Gastrocnemius medialis (tissue), 4 donors: Measurements from ENCODE around the gene RNPS1. TPM values are rescaled to one million over a fixed set of nuclear protein-coding genes. Genes with fewer than 3 reads are reported as not detected.

Experiments used
- ATAC-seq, 2 donors: fragments of 150-250 bp; one replicate each; pipeline ENCODE4 v1.9.1; 2016
- DNase-seq, 2 donors: peaks; one replicate each; pipeline ENCODE4 v3.0.0-alpha.2; 2019
- H3K27ac ChIP-seq, 4 donors: fragments of 200-600 bp; sonication (generic); 1 replicate in 1 of 4; 2 replicates in 3 of 4; pipeline ENCODE4 v1.5.1; 2016 to 2018; ENCODE audit warnings: mild to moderate bottlenecking in 2 of 4, moderate library complexity in 1 of 4
- H3K27me3 ChIP-seq, 3 donors: fragments of 200-600 bp; sonication (generic) in 2 of 3; 1 replicate in 1 of 3; 2 replicates in 2 of 3; pipeline versions ENCODE4 v1.5.1 to v1.6.0; 2016 to 2019; ENCODE audit warnings: mild to moderate bottlenecking in 1 of 3, moderate library complexity in 1 of 3
- H3K36me3 ChIP-seq, 2 donors: fragments of 200-600 bp; sonication (generic) in 1 of 2; one replicate each; pipeline ENCODE4 v1.5.1; 2017 to 2018
- H3K4me1 ChIP-seq, 2 donors: fragments of 200-600 bp; sonication (generic) in 1 of 2; one replicate each; pipeline ENCODE4 v1.5.1; 2016 to 2017; ENCODE audit warnings: mild to moderate bottlenecking in 2 of 2
- H3K4me3 ChIP-seq, 4 donors: fragments of 200-600 bp; sonication (generic) in 3 of 4; 1 replicate in 1 of 4; 2 replicates in 3 of 4; pipeline ENCODE4 v1.5.1; 2016 to 2019; ENCODE audit warnings: mild to moderate bottlenecking in 2 of 4
- H3K9me3 ChIP-seq, 3 donors: fragments of 200-600 bp; sonication (generic) in 2 of 3; 1 replicate in 1 of 3; 2 replicates in 2 of 3; pipeline ENCODE4 v1.5.1; 2016 to 2019
- POLR2A ChIP-seq, 2 donors: fragments of 450-650 bp; IDR thresholded peaks; one replicate each; pipeline ENCODE4 v1.6.1; 2017; ENCODE audit warnings: antibody characterized with exemption in 2 of 2, mild to moderate bottlenecking in 2 of 2, moderate library complexity in 2 of 2
- in situ Hi-C, 4 donors: fragments of 200-750 bp; cut with MboI; loops; one replicate each; pipeline versions ENCODE4 v1.15.0 to v1.8.0; 2017; ENCODE audit warnings: low sequenced_read_pairs in 4 of 4
- intact Hi-C: fragments of 100-400 bp; cut with DNase I; formaldehyde crosslinking; loops from one replicate; pipeline ENCODE4 v1.15.1; 2023; ENCODE audit warnings: low total_unique reads
- total RNA-seq, 4 donors: library from RNA; depleted of rRNA; stranded (reverse); fragments of >200 nt; gene quantifications; one replicate each; pipeline versions ENCODE4 v1.1.0 to v1.2.3, GENCODE V29; 2016
- TF ChIP-seq, protein P1 (sequence below), 5 experiments: fragments of 450-650 bp in 3 of 5; fragments of 200-600 bp in 2 of 5; sonication (generic) in 2 of 5; IDR thresholded peaks in 4 of 5; conservative IDR thresholded peaks in 1 of 5; 1 replicate in 4 of 5; 2 replicates in 1 of 5; pipeline ENCODE4 v1.5.1; 2016 to 2019; ENCODE audit warnings: antibody characterized with exemption in 5 of 5, mild to moderate bottlenecking in 3 of 5, moderate library complexity in 3 of 5

RNPS1 gene
- total RNA-seq, 4 donors from 2014 or later: 158 to 222 (median 172) TPM

GRCh38 chr16:2233046-2233775 is 34.7 kb downstream of the RNPS1 start:
- peaks cover 13% of the 10 kb centered on the region in 2 donors for H3K4me1 ChIP-seq
- no peak overlapping the region for H3K4me3 ChIP-seq
- TF ChIP-seq, protein P1, sequence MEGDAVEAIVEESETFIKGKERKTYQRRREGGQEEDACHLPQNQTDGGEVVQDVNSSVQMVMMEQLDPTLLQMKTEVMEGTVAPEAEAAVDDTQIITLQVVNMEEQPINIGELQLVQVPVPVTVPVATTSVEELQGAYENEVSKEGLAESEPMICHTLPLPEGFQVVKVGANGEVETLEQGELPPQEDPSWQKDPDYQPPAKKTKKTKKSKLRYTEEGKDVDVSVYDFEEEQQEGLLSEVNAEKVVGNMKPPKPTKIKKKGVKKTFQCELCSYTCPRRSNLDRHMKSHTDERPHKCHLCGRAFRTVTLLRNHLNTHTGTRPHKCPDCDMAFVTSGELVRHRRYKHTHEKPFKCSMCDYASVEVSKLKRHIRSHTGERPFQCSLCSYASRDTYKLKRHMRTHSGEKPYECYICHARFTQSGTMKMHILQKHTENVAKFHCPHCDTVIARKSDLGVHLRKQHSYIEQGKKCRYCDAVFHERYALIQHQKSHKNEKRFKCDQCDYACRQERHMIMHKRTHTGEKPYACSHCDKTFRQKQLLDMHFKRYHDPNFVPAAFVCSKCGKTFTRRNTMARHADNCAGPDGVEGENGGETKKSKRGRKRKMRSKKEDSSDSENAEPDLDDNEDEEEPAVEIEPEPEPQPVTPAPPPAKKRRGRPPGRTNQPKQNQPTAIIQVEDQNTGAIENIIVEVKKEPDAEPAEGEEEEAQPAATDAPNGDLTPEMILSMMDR (IDR thresholded peaks at IDR 0.05 in 4 of 5, conservative IDR thresholded peaks at IDR 0.05 in 1 of 5): no peak
- peaks cover 10 to 18% (median 17%) of the 10 kb centered on the region in 3 donors for H3K27me3 ChIP-seq
- no peak for ATAC-seq
- H3K36me3 ChIP-seq: peaks cover 0 to 75% of the 10 kb centered on the region in 2 donors
- intact Hi-C loops (no loop called here), in situ Hi-C loops (no loop called here)
- no peak for DNase-seq
- H3K9me3 ChIP-seq: no peaks in the 10 kb centered on the region
- no peak overlapping the region for H3K27ac ChIP-seq

DNA sequence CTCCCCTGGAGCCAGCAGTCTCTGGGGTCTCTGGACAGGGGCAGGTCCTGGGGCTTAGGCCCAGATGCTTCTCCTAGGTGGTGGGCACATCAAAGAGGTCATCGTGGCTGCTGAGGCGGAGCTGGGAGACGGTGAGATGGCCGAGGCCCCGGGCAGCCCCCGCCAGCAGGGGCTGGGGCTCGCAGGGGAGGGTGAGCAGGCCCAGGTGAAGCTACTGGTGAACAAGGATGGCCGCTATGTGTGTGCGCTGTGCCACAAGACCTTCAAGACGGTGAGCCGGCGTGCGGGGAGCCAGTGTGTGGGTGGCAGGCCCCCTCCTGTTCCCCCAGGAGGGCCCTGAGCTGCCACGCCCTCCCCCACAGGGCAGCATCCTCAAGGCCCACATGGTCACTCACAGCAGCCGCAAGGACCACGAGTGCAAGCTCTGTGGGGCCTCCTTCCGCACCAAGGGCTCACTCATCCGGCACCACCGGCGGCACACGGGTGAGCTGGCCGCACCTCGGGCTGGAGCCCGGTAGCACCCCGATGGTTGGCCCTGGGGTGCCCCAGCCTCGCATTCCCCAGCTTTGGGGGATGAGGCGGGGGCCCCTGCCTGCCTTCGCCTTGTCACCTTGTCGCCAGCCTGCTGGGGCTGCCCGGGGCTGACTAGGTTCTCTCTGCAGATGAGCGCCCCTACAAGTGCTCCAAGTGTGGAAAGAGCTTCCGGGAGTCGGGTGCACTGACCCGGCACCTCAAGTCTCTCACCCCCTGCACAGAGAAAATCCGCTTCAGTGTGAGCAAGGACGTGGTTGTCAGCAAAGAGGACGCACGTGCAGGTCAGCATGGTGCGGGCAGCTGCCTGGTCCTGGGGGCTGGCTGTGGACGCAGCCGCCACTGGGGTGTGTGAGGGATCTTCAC is 35.6 kb downstream of the RNPS1 start:
- H3K9me3 ChIP-seq: no peaks in the 10 kb centered on the region
- no peak for TF ChIP-seq POLR2A (IDR thresholded peaks at IDR 0.05)
- TF ChIP-seq, protein P1 (IDR thresholded peaks at IDR 0.05 in 4 of 5, conservative IDR thresholded peaks at IDR 0.05 in 1 of 5): no peak
- no peak overlapping the region for H3K4me3 ChIP-seq
- no peak for ATAC-seq
- peaks cover 13% of the 10 kb centered on the region in 2 donors for H3K4me1 ChIP-seq
- DNase-seq: no peak
- intact Hi-C loops (no loop called here), in situ Hi-C loops (no loop called here)
- peaks cover 0 to 78% of the 10 kb centered on the region in 2 donors for H3K36me3 ChIP-seq
- no peak overlapping the region for H3K27ac ChIP-seq
- peaks cover 10 to 16% (median 14%) of the 10 kb centered on the region in 3 donors for H3K27me3 ChIP-seq

DNA sequence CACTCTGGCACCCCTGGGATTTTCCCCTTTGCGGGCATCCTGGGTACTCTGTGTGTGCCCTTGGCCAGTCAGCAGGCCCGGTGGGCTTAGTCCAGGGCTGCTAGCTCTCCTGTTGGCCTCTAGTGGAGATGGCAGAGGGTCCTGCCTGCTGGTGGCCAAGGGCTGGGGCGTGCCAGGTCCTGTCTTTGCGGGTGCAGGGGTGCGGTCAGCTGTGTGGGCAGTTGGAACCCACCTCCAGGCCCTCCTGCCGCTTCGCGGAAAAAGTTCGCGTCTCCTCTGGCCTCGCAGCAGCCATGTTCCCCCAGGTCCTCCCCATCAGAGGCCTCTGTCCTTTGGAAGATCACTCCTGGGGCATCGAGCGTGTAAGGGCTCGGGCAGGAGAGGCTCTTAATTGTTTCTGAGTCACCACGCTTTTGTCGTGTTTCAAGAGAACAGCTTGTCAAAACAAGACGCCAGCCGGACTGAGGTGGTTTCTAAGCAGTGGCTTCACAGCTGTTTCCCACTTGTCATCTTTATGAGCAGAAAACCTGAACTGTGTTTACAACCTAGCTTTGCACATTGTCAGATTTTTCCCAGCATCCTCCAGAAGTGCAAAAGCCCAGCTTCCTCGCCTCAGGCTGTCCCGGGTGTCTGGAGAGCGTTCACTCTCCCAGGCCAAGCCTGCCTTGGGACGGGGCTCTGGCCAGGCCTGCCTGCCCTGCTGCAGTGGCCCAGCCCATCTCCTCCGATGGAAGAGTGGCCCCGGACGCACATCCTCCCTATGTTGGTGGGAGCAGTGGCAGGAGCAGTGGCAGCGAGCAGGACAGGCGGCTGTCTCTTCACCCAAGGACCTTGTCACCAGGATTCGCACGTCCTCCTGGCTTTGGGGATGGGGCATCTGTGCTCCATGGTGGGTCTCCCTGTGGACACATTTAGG is 36.7 kb downstream of the RNPS1 start:
- no peak overlapping the region for H3K4me3 ChIP-seq
- no peak for TF ChIP-seq POLR2A (IDR thresholded peaks at IDR 0.05)
- TF ChIP-seq, protein P1 (IDR thresholded peaks at IDR 0.05 in 4 of 5, conservative IDR thresholded peaks at IDR 0.05 in 1 of 5): no peak
- ATAC-seq (no peak), DNase-seq (no peak)
- no peak overlapping the region for H3K27ac ChIP-seq
- intact Hi-C loops (no loop called here), in situ Hi-C loops (no loop called here)
- H3K36me3 ChIP-seq: peaks cover 0 to 78% of the 10 kb centered on the region in 2 donors
- no peaks in the 10 kb centered on the region for H3K9me3 ChIP-seq
- peaks cover 2 to 5% (median 3%) of the 10 kb centered on the region in 3 donors for H3K27me3 ChIP-seq
- peaks cover 3 to 5% of the 10 kb centered on the region in 2 donors for H3K4me1 ChIP-seq

- no peaks in the 10 kb centered on the region for H3K9me3 ChIP-seq
- DNase-seq (no peak), ATAC-seq (no peak)
- no peak overlapping the region for H3K27ac ChIP-seq
- no peaks in the 10 kb centered on the region for H3K4me1 ChIP-seq
- in situ Hi-C loops: no loop called here
- H3K36me3 ChIP-seq: peaks cover 0 to 74% of the 10 kb centered on the region in 2 donors
- H3K4me3 ChIP-seq: no peak overlapping the region
- H3K27me3 ChIP-seq: no peaks in the 10 kb centered on the region
- no peak for TF ChIP-seq POLR2A (IDR thresholded peaks at IDR 0.05)
- TF ChIP-seq, protein P1 (IDR thresholded peaks at IDR 0.05 in 4 of 5, conservative IDR thresholded peaks at IDR 0.05 in 1 of 5): no peak
- intact Hi-C loops: no loop called here
Measured at GRCh38 chr16:2230376-2230775, 37.5 kb downstream of the RNPS1 start.
